Measurements from ENCODE around the gene KIF25. TPM values are rescaled to one million over a fixed set of nuclear protein-coding genes. Genes with fewer than 3 reads are reported as not detected.

The KIF25 gene
- total RNA-seq, 1 donor from 2014 or later: not detected

DNA sequence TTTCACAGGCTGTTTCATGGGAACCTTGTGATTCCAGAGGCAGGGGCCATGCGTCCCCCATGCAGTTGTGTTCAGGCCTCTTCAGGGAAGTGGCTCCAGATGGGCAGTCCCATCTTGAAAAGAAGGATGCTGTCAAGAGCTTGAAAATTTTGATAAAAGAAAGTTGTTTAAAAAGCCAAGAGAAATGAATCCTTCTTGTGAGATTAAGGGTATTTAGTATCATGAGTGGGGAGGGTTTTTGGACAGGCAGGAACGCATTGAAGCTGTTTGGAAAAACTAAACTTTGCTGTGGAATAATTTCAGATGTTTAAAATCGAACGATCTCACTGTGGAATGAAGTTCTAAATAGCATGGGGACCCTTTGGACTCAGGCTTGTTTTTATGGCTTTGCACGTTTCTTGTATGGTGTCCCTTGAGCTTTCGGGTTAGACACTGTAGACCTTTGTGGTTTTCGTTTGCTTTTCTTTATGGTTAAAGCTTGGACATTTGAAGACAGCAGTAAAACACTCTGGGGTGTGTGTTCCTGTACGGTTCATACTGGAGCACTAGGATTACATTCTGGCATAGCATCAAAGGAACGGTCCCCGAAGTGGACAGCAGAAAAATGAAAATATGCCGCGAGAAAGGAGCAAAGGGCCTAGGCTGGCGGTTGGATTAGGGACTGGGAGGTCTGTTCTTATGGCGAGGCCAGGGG, 18.2 kb downstream of the KIF25 start:
- intact Hi-C loops (cut with DNase I): no loop called here
- Histone ChIP-seq H3K27me3 (no peaks in the 10 kb centered on the region), H3K27ac (no peak overlapping the region), H3K9me3 (no peaks in the 10 kb centered on the region), H3K4me3 (no peak overlapping the region), H3K36me3 (no peaks in the 10 kb centered on the region), H3K4me1 (no peaks in the 10 kb centered on the region)
- peak; percentile 3 to 7 for DNase-seq (ENCODE audit: extremely low spot score in 2 of 2)
- TF ChIP-seq POLR2AphosphoS5 (IDR thresholded peaks at IDR 0.05; ENCODE audit: insufficient read depth in 1 of 2, low read depth in 1 of 2) (no peak), POLR2A (IDR thresholded peaks at IDR 0.05) (no peak)
- TF ChIP-seq, protein P1, sequence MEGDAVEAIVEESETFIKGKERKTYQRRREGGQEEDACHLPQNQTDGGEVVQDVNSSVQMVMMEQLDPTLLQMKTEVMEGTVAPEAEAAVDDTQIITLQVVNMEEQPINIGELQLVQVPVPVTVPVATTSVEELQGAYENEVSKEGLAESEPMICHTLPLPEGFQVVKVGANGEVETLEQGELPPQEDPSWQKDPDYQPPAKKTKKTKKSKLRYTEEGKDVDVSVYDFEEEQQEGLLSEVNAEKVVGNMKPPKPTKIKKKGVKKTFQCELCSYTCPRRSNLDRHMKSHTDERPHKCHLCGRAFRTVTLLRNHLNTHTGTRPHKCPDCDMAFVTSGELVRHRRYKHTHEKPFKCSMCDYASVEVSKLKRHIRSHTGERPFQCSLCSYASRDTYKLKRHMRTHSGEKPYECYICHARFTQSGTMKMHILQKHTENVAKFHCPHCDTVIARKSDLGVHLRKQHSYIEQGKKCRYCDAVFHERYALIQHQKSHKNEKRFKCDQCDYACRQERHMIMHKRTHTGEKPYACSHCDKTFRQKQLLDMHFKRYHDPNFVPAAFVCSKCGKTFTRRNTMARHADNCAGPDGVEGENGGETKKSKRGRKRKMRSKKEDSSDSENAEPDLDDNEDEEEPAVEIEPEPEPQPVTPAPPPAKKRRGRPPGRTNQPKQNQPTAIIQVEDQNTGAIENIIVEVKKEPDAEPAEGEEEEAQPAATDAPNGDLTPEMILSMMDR (IDR thresholded peaks at IDR 0.05): no peak

DNA sequence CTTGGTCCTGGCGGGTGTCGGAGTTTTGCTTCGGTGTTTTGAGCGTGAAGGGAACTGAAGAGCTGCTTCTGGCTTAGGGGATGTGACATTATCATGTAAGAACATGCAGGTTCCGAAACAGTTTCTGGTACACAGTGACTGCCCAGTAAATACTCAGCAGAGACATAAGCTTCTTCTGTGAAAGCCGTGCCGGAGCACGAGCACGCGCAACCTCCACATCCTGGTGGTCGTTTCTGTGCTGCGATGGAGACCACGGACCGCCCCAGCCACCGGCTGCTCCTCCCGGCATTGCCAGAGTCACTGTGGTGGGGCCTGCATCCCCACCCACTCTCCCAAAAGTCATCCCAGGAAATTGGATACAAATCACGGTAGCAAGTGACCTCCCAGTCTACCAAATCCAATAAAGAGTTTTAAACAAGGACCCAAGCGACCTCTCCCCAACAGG, 18.7 kb downstream of the KIF25 start:
- H3K27me3 ChIP-seq: no peaks in the 10 kb centered on the region
- no peaks in the 10 kb centered on the region for H3K9me3 ChIP-seq
- no peak overlapping the region for H3K27ac ChIP-seq
- no peak overlapping the region for H3K4me3 ChIP-seq
- intact Hi-C loops (cut with DNase I): no loop called here
- no peaks in the 10 kb centered on the region for H3K36me3 ChIP-seq
- no peaks in the 10 kb centered on the region for H3K4me1 ChIP-seq
- TF ChIP-seq, protein P1 (IDR thresholded peaks at IDR 0.05): no peak
- TF ChIP-seq POLR2AphosphoS5 (IDR thresholded peaks at IDR 0.05; ENCODE audit: insufficient read depth in 1 of 2, low read depth in 1 of 2) (no peak), POLR2A (IDR thresholded peaks at IDR 0.05) (no peak)
- peak; percentile 43 to 67 for DNase-seq (ENCODE audit: extremely low spot score in 2 of 2)

DNA sequence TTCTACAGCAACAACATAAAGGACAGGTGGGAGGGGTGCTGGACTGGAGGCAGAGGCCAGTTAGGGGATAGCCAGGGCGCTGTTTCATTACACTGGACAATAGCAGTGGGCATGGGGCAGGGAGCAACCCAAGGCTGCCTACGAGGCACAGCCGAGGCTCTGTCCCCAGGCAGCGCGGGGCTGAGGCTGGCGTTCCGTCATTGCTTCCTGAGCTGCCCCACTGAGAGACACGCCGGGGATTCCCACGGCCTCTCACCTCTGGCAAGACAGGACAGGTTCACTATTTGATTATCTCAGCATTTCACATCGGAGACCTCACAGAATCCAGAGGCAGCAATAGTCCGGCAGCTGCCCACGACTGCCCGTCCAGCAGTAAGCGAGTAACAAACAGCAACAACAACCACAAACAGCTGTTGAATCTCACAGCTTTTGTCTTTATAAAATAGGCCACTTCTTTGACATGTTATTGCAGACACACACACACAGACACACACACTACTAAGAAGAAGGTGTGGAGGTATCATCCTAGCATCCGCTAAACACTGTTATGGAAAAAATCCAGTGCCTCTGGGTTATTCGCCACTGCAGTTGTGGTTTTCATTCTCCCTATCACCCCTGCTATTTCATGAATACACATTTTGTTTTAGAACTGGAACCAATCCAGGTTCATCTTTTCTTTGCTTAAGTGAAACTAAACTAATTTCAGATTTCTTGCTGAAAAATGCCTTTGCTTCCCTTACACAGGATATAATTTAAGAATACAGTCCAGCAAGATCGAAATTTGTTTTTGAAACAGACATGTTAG, 19.5 kb downstream of the KIF25 start:
- Histone ChIP-seq H3K36me3 (no peaks in the 10 kb centered on the region), H3K27me3 (no peaks in the 10 kb centered on the region), H3K4me1 (no peaks in the 10 kb centered on the region), H3K4me3 (no peak overlapping the region), H3K9me3 (no peaks in the 10 kb centered on the region), H3K27ac (no peak overlapping the region)
- DNase-seq (ENCODE audit: extremely low spot score in 2 of 2): peak; percentile 37 to 61
- TF ChIP-seq POLR2AphosphoS5 (IDR thresholded peaks at IDR 0.05; ENCODE audit: insufficient read depth in 1 of 2, low read depth in 1 of 2): no peak
- TF ChIP-seq POLR2A (IDR thresholded peaks at IDR 0.05): no peak
- TF ChIP-seq, protein P1 (IDR thresholded peaks at IDR 0.05): no peak
- intact Hi-C loops (cut with DNase I): no loop called here

DNA sequence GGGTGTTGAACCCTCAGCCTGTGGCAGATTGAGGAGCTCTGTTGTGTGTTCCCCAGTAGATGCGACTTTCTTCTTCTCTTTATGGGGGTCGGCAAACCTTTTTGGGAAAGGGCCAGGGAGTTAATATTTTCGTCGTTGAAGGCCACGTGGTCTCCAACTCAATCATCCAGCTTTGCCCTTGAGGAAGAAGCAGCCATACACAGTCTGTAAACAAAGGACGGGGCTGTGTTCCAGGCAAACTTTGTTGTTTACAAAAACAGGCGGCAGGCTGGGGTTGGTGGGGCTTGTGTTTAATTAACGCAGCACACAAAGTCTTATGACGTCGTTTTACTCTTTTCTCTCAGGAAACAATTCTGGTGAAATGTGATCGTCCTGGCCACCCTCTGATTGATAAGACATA, 20.2 kb downstream of the KIF25 start:
- TF ChIP-seq POLR2AphosphoS5 (IDR thresholded peaks at IDR 0.05; ENCODE audit: insufficient read depth in 1 of 2, low read depth in 1 of 2) (no peak), POLR2A (IDR thresholded peaks at IDR 0.05) (no peak)
- TF ChIP-seq, protein P1 (IDR thresholded peaks at IDR 0.05): no peak
- Histone ChIP-seq H3K27ac (no peak overlapping the region), H3K9me3 (no peaks in the 10 kb centered on the region), H3K4me1 (no peaks in the 10 kb centered on the region), H3K27me3 (no peaks in the 10 kb centered on the region), H3K36me3 (no peaks in the 10 kb centered on the region), H3K4me3 (no peak overlapping the region)
- intact Hi-C loops (cut with DNase I): no loop called here
- DNase-seq (ENCODE audit: extremely low spot score in 2 of 2): peak; percentile 40 to 44

DNA sequence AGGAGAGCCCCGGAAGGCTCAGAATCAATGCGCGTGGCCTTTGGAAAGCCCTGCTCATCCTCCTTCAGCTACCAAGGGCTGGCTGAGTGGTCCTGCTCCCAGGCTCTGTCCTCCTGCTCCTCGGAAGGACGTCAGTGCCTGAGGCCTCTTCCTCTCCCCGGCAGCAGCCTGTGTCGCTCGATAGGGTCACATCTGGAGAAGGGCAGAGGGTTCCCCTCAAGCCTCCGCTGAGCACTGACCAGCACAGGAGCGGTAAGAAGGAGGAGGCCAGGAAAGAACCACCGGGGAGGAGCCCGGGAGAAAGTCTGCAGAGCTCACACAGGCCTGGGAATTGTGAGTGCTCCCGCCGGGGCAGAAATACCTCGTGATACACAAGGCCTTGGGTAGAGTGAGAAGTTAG, 21.2 kb downstream of the KIF25 start:
- TF ChIP-seq POLR2AphosphoS5 (IDR thresholded peaks at IDR 0.05; ENCODE audit: insufficient read depth in 1 of 2, low read depth in 1 of 2) (no peak), POLR2A (IDR thresholded peaks at IDR 0.05) (no peak)
- TF ChIP-seq, protein P1 (IDR thresholded peaks at IDR 0.05): no peak
- no peaks in the 10 kb centered on the region for H3K36me3 ChIP-seq
- no peak overlapping the region for H3K4me3 ChIP-seq
- peak; percentile 61 to 69 for DNase-seq (ENCODE audit: extremely low spot score in 2 of 2)
- intact Hi-C loops (cut with DNase I): no loop called here
- no peaks in the 10 kb centered on the region for H3K9me3 ChIP-seq
- no peaks in the 10 kb centered on the region for H3K27me3 ChIP-seq
- no peak overlapping the region for H3K27ac ChIP-seq
- no peaks in the 10 kb centered on the region for H3K4me1 ChIP-seq

All from vagina (tissue), 2 donors.